PC-3 (cell line): Measurements from ENCODE around the gene ZC3HAV1L. TPM values are rescaled to one million over a fixed set of nuclear protein-coding genes. Genes with fewer than 3 reads are reported as not detected.

Source experiments
- ATAC-seq: fragments of 200-7000 bp; cut with Tn5 transposase; 2 replicates; pipeline ENCODE4 v1.9.1; 2020; ENCODE audit warnings: mild to moderate bottlenecking, moderate library complexity
- BruUV-seq: library from RNA; stranded (reverse); fragments of 400-500 nt; replicated peaks from 2 replicates; lab custom pipeline; 2021; lab: Mats Ljungman, UMichigan
- CTCF ChIA-PET: fragments of 300-600 bp; sonication (Branson Sonifier 250); formaldehyde crosslinking; loops from one replicate; lab custom pipeline; 2022; ENCODE audit warnings: antibody characterized with exemption; lab: Charles Lee
- POLR2A ChIA-PET: fragments of 300-600 bp; sonication (Branson Sonifier 250); formaldehyde crosslinking; loops from one replicate; lab custom pipeline; 2022; ENCODE audit warnings: antibody characterized with exemption; ENCODE audit not compliant: unreplicated experiment; lab: Charles Lee
- DNase-seq: peaks from one replicate; pipeline ENCODE4 v3.0.0-alpha.2; 2015
- H2AFZ ChIP-seq: fragments of 300-600 bp; sonication (generic); 2 replicates; pipeline ENCODE4 v1.6.0; 2016; ENCODE audit warnings: antibody characterized with exemption, low read length
- H3F3A ChIP-seq: fragments of 300-600 bp; sonication (generic); one replicate; pipeline ENCODE4 v1.6.0; 2017; ENCODE audit warnings: antibody characterized with exemption, low read length, control low read depth, mild to moderate bottlenecking; ENCODE audit not compliant: unreplicated experiment
- H3K27ac ChIP-seq: fragments of 300-600 bp; sonication (generic); 2 replicates; pipeline ENCODE4 v1.5.1; 2016; ENCODE audit warnings: mild to moderate bottlenecking, low read length
- H3K27me3 ChIP-seq: fragments of 300-600 bp; sonication (generic); 2 replicates; pipeline ENCODE4 v1.6.1; 2016; ENCODE audit warnings: low read length, mixed read lengths
- H3K36me3 ChIP-seq: fragments of 300-600 bp; sonication (generic); 2 replicates; pipeline ENCODE4 v1.6.1; 2016; ENCODE audit warnings: low read depth, mixed run types, low read length, mixed read lengths
- H3K4me1 ChIP-seq: fragments of 300-600 bp; sonication (generic); 2 replicates; pipeline ENCODE4 v1.5.1; 2016; ENCODE audit warnings: low read length; ENCODE audit not compliant: insufficient read depth
- H3K4me2 ChIP-seq: fragments of 300-600 bp; sonication (generic); 2 replicates; pipeline ENCODE4 v1.6.0; 2016; ENCODE audit warnings: low read length
- H3K4me3 ChIP-seq: fragments of 300-600 bp; sonication (generic); 2 replicates; pipeline ENCODE4 v1.5.1; 2016; ENCODE audit warnings: mild to moderate bottlenecking, low read length, mixed read lengths
- H3K79me2 ChIP-seq: fragments of 300-600 bp; sonication (generic); 2 replicates; pipeline ENCODE4 v1.6.1; 2017; ENCODE audit warnings: low read length, mixed read lengths
- H3K9ac ChIP-seq: fragments of 300-600 bp; sonication (generic); 2 replicates; pipeline ENCODE4 v1.6.0; 2016; ENCODE audit warnings: mild to moderate bottlenecking, low read length
- H3K9me2 ChIP-seq: fragments of 300-600 bp; sonication (generic); replicated peaks from 2 replicates; pipeline ENCODE4 v1.6.1; 2016; ENCODE audit warnings: mixed run types, low read length, mixed read lengths
- H3K9me3 ChIP-seq: fragments of 300-600 bp; sonication (generic); 2 replicates; pipeline ENCODE4 v1.6.1; 2016; ENCODE audit warnings: low read length, mixed read lengths
- H4K20me1 ChIP-seq: fragments of 300-600 bp; sonication (generic); 2 replicates; pipeline ENCODE4 v1.6.1; 2016; ENCODE audit warnings: low read length, mixed read lengths
- EZH2 ChIP-seq: fragments of 300-600 bp; sonication (generic); IDR thresholded peaks from one replicate; pipeline ENCODE4 v1.6.1; 2017; ENCODE audit warnings: antibody characterized with exemption, mild to moderate bottlenecking, low read length; ENCODE audit not compliant: unreplicated experiment
- EZH2phosphoT487 ChIP-seq: fragments of 300-600 bp; sonication (generic); IDR thresholded peaks from 2 replicates; pipeline ENCODE4 v1.6.1; 2018; ENCODE audit warnings: mild to moderate bottlenecking, antibody characterized with exemption, low read length, borderline replicate concordance
- intact Hi-C: fragments of 100-400 bp; cut with micrococcal nuclease; formaldehyde crosslinking; loops from 2 replicates; pipeline ENCODE4 v1.9.0; 2023
- total RNA-seq: library from RNA; depleted of rRNA; stranded (reverse); fragments of >200 nt; gene quantifications from 2 replicates; pipeline ENCODE4 v1.2.3, GENCODE V29; 2014
- TF ChIP-seq, protein P1 (sequence below): fragments of 300-600 bp; sonication (generic); conservative IDR thresholded peaks from 2 replicates; pipeline ENCODE4 v1.5.1; 2017; ENCODE audit warnings: antibody characterized with exemption, low read depth, mild to moderate bottlenecking, low read length

ZC3HAV1L gene
- total RNA-seq, 1 experiment from 2014 or later: 8.2 TPM

DNA sequence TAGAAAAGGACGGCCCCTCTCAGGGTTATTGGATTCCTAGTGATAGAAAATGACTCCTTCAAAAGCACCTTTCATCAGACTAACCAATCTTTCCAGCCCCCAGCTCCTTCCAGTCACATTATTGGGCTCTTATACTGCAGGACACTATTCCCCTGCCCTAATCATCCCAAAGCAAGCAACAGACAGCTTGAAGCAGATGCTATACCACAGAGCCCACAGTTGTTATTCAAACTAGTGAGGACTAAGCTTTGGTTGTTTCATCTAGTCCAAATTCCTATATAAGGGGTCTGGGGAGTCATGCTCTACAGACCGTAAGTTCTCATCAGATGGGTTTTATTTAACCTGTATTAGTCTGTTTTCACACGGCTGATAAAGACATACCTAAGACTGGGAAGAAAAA, 24.5 kb downstream of the ZC3HAV1L start:
- Histone ChIP-seq H3K4me1 (no peaks in the 10 kb centered on the region), H3K27me3 (no peaks in the 10 kb centered on the region), H3K9me2 (no peaks in the 10 kb centered on the region), H3K36me3 (no peaks in the 10 kb centered on the region), H2AFZ (no peak overlapping the region), H3F3A (no peaks in the 10 kb centered on the region), H3K4me3 (no peak overlapping the region), H4K20me1 (no peaks in the 10 kb centered on the region), H3K9me3 (no peaks in the 10 kb centered on the region), H3K4me2 (no peak overlapping the region), H3K79me2 (no peaks in the 10 kb centered on the region), H3K9ac (no peak overlapping the region), H3K27ac (no peak overlapping the region)
- intact Hi-C loops: no loop called here
- TF ChIP-seq EZH2: no peak
- TF ChIP-seq EZH2phosphoT487: no peak
- TF ChIP-seq, protein P1, sequence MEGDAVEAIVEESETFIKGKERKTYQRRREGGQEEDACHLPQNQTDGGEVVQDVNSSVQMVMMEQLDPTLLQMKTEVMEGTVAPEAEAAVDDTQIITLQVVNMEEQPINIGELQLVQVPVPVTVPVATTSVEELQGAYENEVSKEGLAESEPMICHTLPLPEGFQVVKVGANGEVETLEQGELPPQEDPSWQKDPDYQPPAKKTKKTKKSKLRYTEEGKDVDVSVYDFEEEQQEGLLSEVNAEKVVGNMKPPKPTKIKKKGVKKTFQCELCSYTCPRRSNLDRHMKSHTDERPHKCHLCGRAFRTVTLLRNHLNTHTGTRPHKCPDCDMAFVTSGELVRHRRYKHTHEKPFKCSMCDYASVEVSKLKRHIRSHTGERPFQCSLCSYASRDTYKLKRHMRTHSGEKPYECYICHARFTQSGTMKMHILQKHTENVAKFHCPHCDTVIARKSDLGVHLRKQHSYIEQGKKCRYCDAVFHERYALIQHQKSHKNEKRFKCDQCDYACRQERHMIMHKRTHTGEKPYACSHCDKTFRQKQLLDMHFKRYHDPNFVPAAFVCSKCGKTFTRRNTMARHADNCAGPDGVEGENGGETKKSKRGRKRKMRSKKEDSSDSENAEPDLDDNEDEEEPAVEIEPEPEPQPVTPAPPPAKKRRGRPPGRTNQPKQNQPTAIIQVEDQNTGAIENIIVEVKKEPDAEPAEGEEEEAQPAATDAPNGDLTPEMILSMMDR: no peak
- no TSS peak for BruUV-seq
- ChIA-PET POLR2A (no interaction called here), CTCF (no interaction called here)
- DNase-seq (no peak), ATAC-seq (no peak)

- Histone ChIP-seq H3K4me3 (no peak overlapping the region), H3K9me2 (no peaks in the 10 kb centered on the region), H3K79me2 (no peaks in the 10 kb centered on the region), H3K36me3 (no peaks in the 10 kb centered on the region), H3K27ac (no peak overlapping the region), H4K20me1 (no peaks in the 10 kb centered on the region), H3K9me3 (no peaks in the 10 kb centered on the region), H3K4me2 (no peak overlapping the region), H3F3A (no peaks in the 10 kb centered on the region), H3K9ac (no peak overlapping the region), H2AFZ (no peak overlapping the region), H3K27me3 (no peaks in the 10 kb centered on the region), H3K4me1 (no peaks in the 10 kb centered on the region)
- ChIA-PET CTCF (no interaction called here), POLR2A (no interaction called here)
- BruUV-seq: no TSS peak
- intact Hi-C loops: no loop called here
- no peak for ATAC-seq
- no peak for TF ChIP-seq EZH2
- TF ChIP-seq, protein P1: no peak
- no peak for TF ChIP-seq EZH2phosphoT487
- no peak for DNase-seq
These were observed 31.3 kb downstream of the ZC3HAV1L start for GRCh38 chr7:139004321-139005090.

- TF ChIP-seq, protein P1: no peak
- TF ChIP-seq EZH2: no peak
- TF ChIP-seq EZH2phosphoT487: no peak
- H3K79me2 ChIP-seq: no peaks in the 10 kb centered on the region
- intact Hi-C loops: no loop called here
- H3K9me2 ChIP-seq: no peaks in the 10 kb centered on the region
- H3K36me3 ChIP-seq: no peaks in the 10 kb centered on the region
- no TSS peak for BruUV-seq
- ChIA-PET CTCF (no interaction called here), POLR2A (no interaction called here)
- H3K4me1 ChIP-seq: no peaks in the 10 kb centered on the region
- H3K4me2 ChIP-seq: no peak overlapping the region
- H3K27me3 ChIP-seq: no peaks in the 10 kb centered on the region
- no peak overlapping the region for H3K4me3 ChIP-seq
- DNase-seq: no peak
- H4K20me1 ChIP-seq: no peaks in the 10 kb centered on the region
- H3K9me3 ChIP-seq: no peaks in the 10 kb centered on the region
- H2AFZ ChIP-seq: no peak overlapping the region
- no peaks in the 10 kb centered on the region for H3F3A ChIP-seq
- no peak overlapping the region for H3K9ac ChIP-seq
- no peak overlapping the region for H3K27ac ChIP-seq
- ATAC-seq: no peak
These were observed 36.4 kb downstream of the ZC3HAV1L start for GRCh38 chr7:138999414-138999813.
